GM12891 (cell line): ENCODE results near the gene TMEM234.

Experiments used
- POLR2A ChIP-seq: IDR thresholded peaks from 2 replicates; pipeline ENCODE4 v1.6.1; 2011; ENCODE audit warnings: low read depth, low read length, control low read depth
- SPI1 ChIP-seq: IDR thresholded peaks from 2 replicates; pipeline ENCODE4 v1.6.1; 2011; ENCODE audit warnings: low read depth, low read length, control low read depth

GRCh38 chr1:32172621-32173245, 49.4 kb downstream of the TMEM234 start:
- TF ChIP-seq POLR2A (no peak), SPI1 (no peak)
